Subcutaneous adipose tissue (tissue), 4 donors: ENCODE measurements around the gene FAM193B. TPM values are rescaled to one million over a fixed set of nuclear protein-coding genes. Genes with fewer than 3 reads are reported as not detected.

Experiments
- CTCF ChIP-seq: fragments of 450-650 bp; IDR thresholded peaks from one replicate; pipeline ENCODE4 v1.5.1; 2016; ENCODE audit warnings: low read depth, mild to moderate bottlenecking, control low read depth, antibody characterized with exemption, moderate library complexity
- total RNA-seq, 4 donors: library from RNA; depleted of rRNA; stranded (reverse); fragments of >200 nt; gene quantifications; one replicate each; pipeline ENCODE4 v1.1.0, GENCODE V29; 2016

FAM193B gene
- total RNA-seq, 4 donors from 2014 or later, result 25.8 to 95.5 (median 35.5) TPM

GRCh38 chr5:177545487-177546257 is 8.7 kb downstream of the FAM193B start:
- TF ChIP-seq CTCF, result no peak

- TF ChIP-seq CTCF, result no peak
Observed at GRCh38 chr5:177542816-177543465, 11.4 kb downstream of the FAM193B start.

- no peak for TF ChIP-seq CTCF
Observed at GRCh38 chr5:177540438-177540837, 13.9 kb downstream of the FAM193B start.

- no peak for TF ChIP-seq CTCF
Observed at GRCh38 chr5:177539411-177539810, 15.0 kb downstream of the FAM193B start.

GRCh38 chr5:177538876-177539275 is 15.5 kb downstream of the FAM193B start:
- no peak for TF ChIP-seq CTCF

- TF ChIP-seq CTCF, result no peak
Observed at GRCh38 chr5:177537389-177538361, 16.7 kb downstream of the FAM193B start.

GRCh38 chr5:177536386-177536785 is 18.0 kb downstream of the FAM193B start:
- no peak for TF ChIP-seq CTCF
